MM.1S (cell line): ENCODE measurements around the gene PCSK4.

Experiments
- DNase-seq: peaks from one replicate; pipeline ENCODE4 v3.0.0-alpha.2; 2015
- H2AFZ ChIP-seq: fragments of 300-600 bp; sonication (generic); 2 replicates; pipeline ENCODE4 v1.6.0; 2016; ENCODE audit warnings: antibody characterized with exemption, low read length
- H3F3A ChIP-seq: fragments of 300-600 bp; sonication (generic); 2 replicates; pipeline ENCODE4 v1.6.1; 2016; ENCODE audit warnings: mild to moderate bottlenecking, antibody characterized with exemption, low read length, moderate library complexity, mixed read lengths; ENCODE audit not compliant: insufficient read depth
- H3K27ac ChIP-seq: fragments of 300-600 bp; sonication (generic); 2 replicates; pipeline ENCODE4 v1.5.1; 2016; ENCODE audit warnings: mild to moderate bottlenecking, low read length
- H3K27me3 ChIP-seq: fragments of 300-600 bp; sonication (generic); replicated peaks from 2 replicates; pipeline ENCODE4 v1.6.0; 2016; ENCODE audit warnings: low read length; ENCODE audit not compliant: insufficient read depth
- H3K36me3 ChIP-seq: fragments of 300-600 bp; sonication (generic); replicated peaks from 2 replicates; pipeline ENCODE4 v1.6.1; 2016; ENCODE audit warnings: mild to moderate bottlenecking, low read length, mixed read lengths; ENCODE audit not compliant: insufficient read depth
- H3K4me1 ChIP-seq: fragments of 300-600 bp; sonication (generic); 2 replicates; pipeline ENCODE4 v1.6.1; 2016; ENCODE audit warnings: low read length, mixed read lengths
- H3K4me2 ChIP-seq: fragments of 300-600 bp; sonication (generic); 2 replicates; pipeline ENCODE4 v1.6.0; 2016; ENCODE audit warnings: low read depth, low read length
- H3K4me3 ChIP-seq: fragments of 300-600 bp; sonication (generic); 2 replicates; pipeline ENCODE4 v1.5.1; 2016; ENCODE audit warnings: low read length, mixed read lengths
- H3K79me2 ChIP-seq: fragments of 300-600 bp; sonication (generic); 2 replicates; pipeline ENCODE4 v1.6.1; 2016; ENCODE audit warnings: mixed run types, low read length, mixed read lengths
- H3K9ac ChIP-seq: fragments of 300-600 bp; sonication (generic); 2 replicates; pipeline ENCODE4 v1.6.1; 2016; ENCODE audit warnings: low read length, mixed read lengths
- H3K9me2 ChIP-seq: fragments of 300-600 bp; sonication (generic); replicated peaks from 2 replicates; pipeline ENCODE4 v1.6.1; 2016; ENCODE audit warnings: mild to moderate bottlenecking, low read length, mixed read lengths; ENCODE audit not compliant: insufficient read depth
- H3K9me3 ChIP-seq: fragments of 300-600 bp; sonication (generic); replicated peaks from 2 replicates; pipeline ENCODE4 v1.6.1; 2016; ENCODE audit warnings: mild to moderate bottlenecking, low read length, mixed read lengths; ENCODE audit not compliant: insufficient read depth
- H4K20me1 ChIP-seq: fragments of 300-600 bp; sonication (generic); 2 replicates; pipeline ENCODE4 v1.6.1; 2016; ENCODE audit warnings: mild to moderate bottlenecking, low read length, moderate library complexity, mixed read lengths; ENCODE audit not compliant: insufficient read depth
- EZH2 ChIP-seq: fragments of 300-600 bp; sonication (generic); optimal IDR thresholded peaks from 2 replicates; pipeline ENCODE3; 2017; ENCODE audit warnings: low read depth, mild to moderate bottlenecking, antibody characterized with exemption, low read length, mixed read lengths
- EZH2phosphoT487 ChIP-seq: fragments of 300-600 bp; sonication (generic); IDR thresholded peaks from 2 replicates; pipeline ENCODE4 v1.6.1; 2018; ENCODE audit warnings: antibody characterized with exemption, low read length
- TF ChIP-seq, protein P1 (sequence below): fragments of 300-600 bp; sonication (generic); IDR thresholded peaks from 2 replicates; pipeline ENCODE4 v1.5.1; 2016; ENCODE audit warnings: antibody characterized with exemption, low read length, mixed read lengths

Gene PCSK4

DNA sequence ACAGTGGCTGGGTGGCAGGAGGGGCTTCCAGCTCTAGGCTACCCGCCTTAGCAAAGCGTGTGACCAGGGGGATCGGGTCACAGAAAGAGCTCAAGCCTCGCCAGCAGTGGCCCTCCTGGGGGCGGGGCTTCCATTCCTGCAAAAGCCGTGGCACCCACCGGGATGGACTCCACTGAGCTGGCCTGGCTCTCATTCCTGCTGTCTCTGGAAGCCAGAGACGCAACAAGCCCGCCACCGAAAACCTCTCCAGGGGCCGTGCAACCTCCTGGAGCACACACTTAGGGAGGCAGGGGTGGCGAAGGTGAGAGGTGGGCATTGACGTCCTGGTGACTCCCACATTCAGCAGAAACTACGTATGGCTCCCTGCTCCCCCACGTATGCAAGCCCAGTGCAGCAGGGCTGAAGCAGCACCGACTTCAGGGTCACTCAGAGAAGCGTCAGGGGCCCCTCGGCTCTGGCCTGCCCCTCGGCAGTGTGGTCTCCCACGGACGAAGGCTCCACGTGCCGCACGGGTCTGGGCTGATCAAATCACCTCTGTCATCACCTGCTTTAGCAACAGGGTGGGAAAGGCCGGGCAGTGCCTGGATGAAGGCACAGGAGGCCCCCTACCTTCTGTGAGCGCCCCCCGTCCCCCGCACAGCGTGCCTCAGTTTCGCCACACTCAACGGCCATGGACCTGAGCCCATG lies 14.3 kb downstream of the PCSK4 start:
- H3K36me3 ChIP-seq: no peaks in the 10 kb centered on the region
- no peak overlapping the region for H2AFZ ChIP-seq
- peaks cover 20% of the 10 kb centered on the region for H3K27me3 ChIP-seq
- no peak overlapping the region for H3K9ac ChIP-seq
- TF ChIP-seq EZH2phosphoT487: no peak
- no peak for TF ChIP-seq EZH2
- TF ChIP-seq, protein P1, sequence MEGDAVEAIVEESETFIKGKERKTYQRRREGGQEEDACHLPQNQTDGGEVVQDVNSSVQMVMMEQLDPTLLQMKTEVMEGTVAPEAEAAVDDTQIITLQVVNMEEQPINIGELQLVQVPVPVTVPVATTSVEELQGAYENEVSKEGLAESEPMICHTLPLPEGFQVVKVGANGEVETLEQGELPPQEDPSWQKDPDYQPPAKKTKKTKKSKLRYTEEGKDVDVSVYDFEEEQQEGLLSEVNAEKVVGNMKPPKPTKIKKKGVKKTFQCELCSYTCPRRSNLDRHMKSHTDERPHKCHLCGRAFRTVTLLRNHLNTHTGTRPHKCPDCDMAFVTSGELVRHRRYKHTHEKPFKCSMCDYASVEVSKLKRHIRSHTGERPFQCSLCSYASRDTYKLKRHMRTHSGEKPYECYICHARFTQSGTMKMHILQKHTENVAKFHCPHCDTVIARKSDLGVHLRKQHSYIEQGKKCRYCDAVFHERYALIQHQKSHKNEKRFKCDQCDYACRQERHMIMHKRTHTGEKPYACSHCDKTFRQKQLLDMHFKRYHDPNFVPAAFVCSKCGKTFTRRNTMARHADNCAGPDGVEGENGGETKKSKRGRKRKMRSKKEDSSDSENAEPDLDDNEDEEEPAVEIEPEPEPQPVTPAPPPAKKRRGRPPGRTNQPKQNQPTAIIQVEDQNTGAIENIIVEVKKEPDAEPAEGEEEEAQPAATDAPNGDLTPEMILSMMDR: no peak
- H3K4me2 ChIP-seq: no peak overlapping the region
- no peaks in the 10 kb centered on the region for H3K9me2 ChIP-seq
- no peak overlapping the region for H3K27ac ChIP-seq
- peaks cover 9% of the 10 kb centered on the region; the same call in 1 of the 2 replicates for H3F3A ChIP-seq
- no peak for DNase-seq
- no peak overlapping the region for H3K4me3 ChIP-seq
- H3K79me2 ChIP-seq: peaks cover 40% of the 10 kb centered on the region
- H3K9me3 ChIP-seq: no peaks in the 10 kb centered on the region
- H4K20me1 ChIP-seq: peaks cover 13% of the 10 kb centered on the region
- H3K4me1 ChIP-seq: peaks cover 4% of the 10 kb centered on the region; the same call in 1 of the 2 replicates

DNA sequence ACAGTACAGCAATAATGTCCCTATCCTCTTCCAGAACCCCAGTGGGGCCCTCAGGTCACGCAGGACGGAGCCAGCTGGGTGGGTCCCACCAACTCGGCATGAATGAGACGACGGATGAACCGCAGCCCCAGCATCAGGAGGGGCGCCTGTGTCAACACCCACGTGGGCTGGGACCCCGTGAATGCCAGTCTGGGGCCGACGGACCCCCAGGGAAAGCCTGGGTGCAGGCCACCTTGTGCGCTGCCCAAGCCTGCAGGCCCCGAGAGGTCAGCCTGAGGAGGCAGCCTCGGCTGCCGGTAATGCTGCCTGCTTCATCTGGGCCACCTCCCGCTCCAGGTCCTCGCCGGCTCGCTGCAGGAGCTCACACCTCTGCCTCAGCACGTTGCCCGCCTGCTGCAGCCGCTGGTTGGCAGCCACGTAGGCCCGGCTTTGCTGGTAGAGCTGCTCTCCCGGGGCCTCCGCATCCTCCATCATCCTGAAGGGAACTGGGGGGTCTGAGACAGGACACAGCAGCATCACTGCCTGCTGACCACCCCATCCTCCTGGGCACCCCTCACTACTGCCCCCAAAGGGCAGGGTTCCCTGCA lies 15.3 kb downstream of the PCSK4 start:
- Histone ChIP-seq H3K9ac (no peak overlapping the region), H4K20me1 (peaks cover 14% of the 10 kb centered on the region), H3K79me2 (peaks cover 40% of the 10 kb centered on the region), H3K4me1 (peaks cover 14% of the 10 kb centered on the region; the same call in 1 of the 2 replicates), H3K4me2 (no peak overlapping the region), H3K9me3 (no peaks in the 10 kb centered on the region), H3K4me3 (no peak overlapping the region), H3K27me3 (peaks cover 24% of the 10 kb centered on the region), H2AFZ (no peak overlapping the region), H3K27ac (no peak overlapping the region), H3K9me2 (no peaks in the 10 kb centered on the region), H3K36me3 (no peaks in the 10 kb centered on the region), H3F3A (peaks cover 9% of the 10 kb centered on the region; the same call in 1 of the 2 replicates)
- TF ChIP-seq EZH2: no peak
- TF ChIP-seq, protein P1: no peak
- TF ChIP-seq EZH2phosphoT487: no peak
- DNase-seq: no peak

DNA sequence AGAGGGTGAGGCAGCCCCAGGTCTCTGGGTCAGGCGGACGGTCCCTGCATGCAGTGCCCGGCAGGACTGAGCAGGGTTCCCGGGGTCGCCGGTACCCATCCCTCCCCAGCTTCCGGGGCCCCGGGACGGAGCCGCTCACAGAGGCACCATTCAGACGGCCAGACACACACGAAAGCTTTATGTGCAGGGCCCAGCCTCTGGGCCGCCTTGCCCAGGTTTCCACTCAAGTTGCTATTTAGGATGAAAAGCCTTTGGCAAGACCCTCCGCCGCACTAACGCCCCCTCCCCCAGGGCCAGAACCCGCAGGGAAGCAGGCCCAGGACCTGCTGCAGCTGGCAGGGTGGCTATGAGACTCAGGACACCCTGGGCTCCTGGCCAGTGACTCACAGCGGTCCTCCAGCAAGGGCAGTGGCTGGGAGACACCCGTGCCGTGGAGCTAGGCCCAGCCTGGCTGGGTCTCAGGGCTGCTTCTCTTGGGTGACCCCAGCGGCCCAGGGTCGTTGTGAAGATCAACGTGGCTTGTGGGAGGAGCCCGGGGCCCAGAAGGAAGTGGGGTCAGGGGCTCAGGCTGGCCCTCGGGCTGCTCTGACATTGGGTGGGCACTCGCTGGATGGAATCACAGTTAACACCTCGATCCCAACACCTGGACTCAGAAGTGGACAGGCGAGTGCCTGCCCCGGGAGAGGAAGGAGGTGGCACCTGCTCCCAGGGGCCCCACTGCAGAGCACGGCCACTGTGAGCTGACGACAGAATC lies 16.0 kb downstream of the PCSK4 start:
- Histone ChIP-seq H3K4me3 (no peak overlapping the region), H3K36me3 (no peaks in the 10 kb centered on the region), H3K27me3 (peaks cover 27% of the 10 kb centered on the region), H3K9ac (no peak overlapping the region), H3K9me3 (no peaks in the 10 kb centered on the region), H3F3A (peaks cover 9% of the 10 kb centered on the region; the same call in 1 of the 2 replicates), H3K27ac (no peak overlapping the region), H3K4me1 (peaks cover 14% of the 10 kb centered on the region; the same call in 1 of the 2 replicates), H3K4me2 (no peak overlapping the region), H3K9me2 (no peaks in the 10 kb centered on the region), H4K20me1 (peaks cover 14% of the 10 kb centered on the region), H3K79me2 (peaks cover 40% of the 10 kb centered on the region), H2AFZ (no peak overlapping the region)
- no peak for DNase-seq
- TF ChIP-seq EZH2phosphoT487 (no peak), EZH2 (no peak)
- TF ChIP-seq, protein P1: no peak
